Psoas muscle (tissue), 8 donors: Measurements from ENCODE around the gene ANAPC7. TPM values are rescaled to one million over a fixed set of nuclear protein-coding genes. Genes with fewer than 3 reads are reported as not detected.
"Not testable (repeated sequence)": the region's sequence is repeated elsewhere in the genome, so short reads cannot be mapped to it uniquely, and the experiment has no call there.

Source experiments
- ATAC-seq, 4 donors: fragments of 200-7000 bp; cut with Tn5 transposase; one replicate each; pipeline ENCODE4 v1.9.1; 2020; ENCODE audit warnings: moderate library complexity in 3 of 4, mild to moderate bottlenecking in 2 of 4
- DNase-seq, 2 donors: peaks; one replicate each; pipeline ENCODE4 v3.0.0-alpha.2; 2020
- H3K27ac ChIP-seq: fragments of 200-600 bp; one replicate; pipeline ENCODE4 v1.8.0; 2022
- H3K27me3 ChIP-seq, 3 donors: fragments of 200-600 bp in 1 of 3; one replicate each; pipeline versions ENCODE4 v1.6.1 to v1.8.0; 2013 to 2022; ENCODE audit warnings: low read length in 2 of 3, mild to moderate bottlenecking in 2 of 3, moderate library complexity in 1 of 3; ENCODE audit not compliant: insufficient read depth in 3 of 3
- H3K36me3 ChIP-seq, 2 donors: fragments of 200-600 bp in 1 of 2; one replicate each; pipeline versions ENCODE4 v1.6.1 to v1.8.0; 2013 to 2022; ENCODE audit warnings: low read depth in 1 of 2, mild to moderate bottlenecking in 1 of 2, moderate library complexity in 1 of 2; ENCODE audit not compliant: insufficient read depth in 1 of 2
- H3K4me1 ChIP-seq: fragments of 200-600 bp; one replicate; pipeline ENCODE4 v1.8.0; 2022
- H3K4me3 ChIP-seq: fragments of 200-600 bp; one replicate; pipeline ENCODE4 v1.8.0; 2022; ENCODE audit warnings: mild to moderate bottlenecking
- H3K9me3 ChIP-seq: fragments of 200-600 bp; one replicate; pipeline ENCODE4 v1.8.0; 2022
- CTCF ChIP-seq: fragments of 200-600 bp; IDR thresholded peaks from one replicate; pipeline ENCODE4 v1.8.0; 2022; ENCODE audit warnings: antibody characterized with exemption
- WGBS, 3 donors: extraction: QIAGEN DNeasy Blood & Tissue Kit; methylation state at CpG; one replicate each; pipeline versions ENCODE4 v1.1.6 to v1.1.7; 2013; 5-methylcytosine and 5-hydroxymethylcytosine counted together
- intact Hi-C, 2 donors: fragments of 100-400 bp; cut with DNase I; formaldehyde crosslinking; loops; one replicate each; pipeline versions ENCODE4 v1.11.0 to v1.14.2; 2022
- polyA plus RNA-seq, 3 donors: library from polyadenylated mRNA; stranded (reverse); fragments of 200-250 nt; gene quantifications; one replicate each; pipeline ENCODE4 v1.2.3, GENCODE V29; 2013
- total RNA-seq, 4 donors: library from RNA; stranded (reverse); fragmentation: NEBNext Ultra II Directional in 2 of 4; extraction: Animal tissue kit (Norgen Biotek cat#: 25700) in 2 of 4; gene quantifications; one replicate each; pipeline versions ENCODE4 v1.2.1 to v1.2.4, GENCODE V29; 2021 to 2023
- donor health status: healthy with polysubstance abuse.
- donor health status: DM: no; HTN: no; CAD: no; lungs with moderate emphysema.
- donor health status: Bipolar disorder and iron deficiency.
- donor health status: healthy.
- donor health status: DM: yes; HTN: yes; CAD: no.
- donor health status: DM: no; HTN: no; CAD: no.
- donor health status: DM: no; HTN: no; CAD: no.
- donor health status: DM: yes; HTN: yes; CAD: no.

The ANAPC7 gene
- total and polyA plus RNA-seq, 7 donors, result 20.8 to 43.9 (median 35.1) TPM

GRCh38 chr12:110366321-110367142, 37.0 kb downstream of the ANAPC7 start:
- Histone ChIP-seq H3K4me3 (no peak overlapping the region), H3K9me3 (no peaks in the 10 kb centered on the region), H3K4me1 (no peaks in the 10 kb centered on the region), H3K27ac (no peak overlapping the region), H3K36me3 (peaks cover 0 to 12% of the 10 kb centered on the region in 2 donors), H3K27me3 (no peaks in the 10 kb centered on the region)
- 77 to 83% (median 80%) methylated on average over 13 of the region's 13 CpGs for WGBS, 3 donors
- intact Hi-C loops, result no loop called here
- ATAC-seq, result no peak
- DNase-seq, result no peak
- TF ChIP-seq CTCF, result no peak

- Histone ChIP-seq H3K27me3 (no peaks in the 10 kb centered on the region), H3K27ac (no peak overlapping the region), H3K9me3 (no peaks in the 10 kb centered on the region), H3K4me1 (no peaks in the 10 kb centered on the region), H3K4me3 (no peak overlapping the region), H3K36me3 (peaks cover 0 to 7% of the 10 kb centered on the region in 2 donors)
- DNase-seq (no peak), ATAC-seq (peak in 1 of 4 donors; percentile 12)
- no peak for TF ChIP-seq CTCF
- intact Hi-C loops, result no loop called here
- WGBS, 3 donors, result 83 to 85% (median 84%) methylated on average over 7 of the region's 7 CpGs
These were observed 37.8 kb downstream of the ANAPC7 start for GRCh38 chr12:110365489-110366320.

GRCh38 chr12:110361216-110361615, 42.3 kb downstream of the ANAPC7 start:
- Histone ChIP-seq H3K4me3 (no peak overlapping the region), H3K36me3 (no peaks in the 10 kb centered on the region), H3K4me1 (no peaks in the 10 kb centered on the region), H3K27me3 (no peaks in the 10 kb centered on the region), H3K27ac (no peak overlapping the region), H3K9me3 (no peaks in the 10 kb centered on the region)
- no peak for DNase-seq
- intact Hi-C loops, result no loop called here
- ATAC-seq, result no peak
- 95 to 100% (median 96%) methylated on average over 1 of the region's 1 CpG for WGBS, 3 donors
- no peak for TF ChIP-seq CTCF

GRCh38 chr12:110358384-110359097, 45.0 kb downstream of the ANAPC7 start:
- H3K4me1 ChIP-seq, H3K27ac ChIP-seq, H3K27me3 ChIP-seq, ATAC-seq, H3K4me3 ChIP-seq, DNase-seq, intact Hi-C loops, H3K9me3 ChIP-seq, H3K36me3 ChIP-seq: not testable (repeated sequence)
- WGBS, 3 donors, result 86 to 91% (median 87%) methylated on average over 8 of the region's 8 CpGs
